HCT116 (cell line): ENCODE data around the gene TMCC1. TPM values are rescaled to one million over a fixed set of nuclear protein-coding genes. Genes with fewer than 3 reads are reported as not detected.
"Not testable (repeated sequence)": the region's sequence is repeated elsewhere in the genome, so short reads cannot be mapped to it uniquely, and the experiment has no call there.

ENCODE experiments used
- ATAC-seq: fragments of 200-7000 bp; cut with Tn5 transposase; 2 replicates; pipeline ENCODE4 v1.9.1; 2020; ENCODE audit warnings: mild to moderate bottlenecking, moderate library complexity
- BruUV-seq: library from RNA; stranded (reverse); fragments of 400-500 nt; replicated peaks from 2 replicates; lab custom pipeline; 2021; lab: Mats Ljungman, UMichigan
- CTCF ChIA-PET: fragments of 300-600 bp; sonication (Branson Sonifier 250); formaldehyde crosslinking; loops from one replicate; lab custom pipeline; 2021; ENCODE audit warnings: antibody characterized with exemption; lab: Charles Lee
- POLR2A ChIA-PET: fragments of 300-600, 350-600 bp; sonication (Branson Sonifier 250); formaldehyde crosslinking; loops from one replicate; lab custom pipeline; 2021; ENCODE audit warnings: antibody characterized with exemption; lab: Charles Lee
- RAD21 ChIA-PET, 2 experiments: fragments of 300-600 bp; sonication (Branson Sonifier 250); formaldehyde crosslinking; loops; one replicate each; lab custom pipeline; 2023; ENCODE audit warnings: low total read pairs in 2 of 2; ENCODE audit not compliant: uncharacterized antibody in 2 of 2, unreplicated experiment in 2 of 2, low non-redundant PET in 1 of 2; lab: Charles Lee
- DNase-seq: peaks from one replicate; pipeline ENCODE4 v3.0.0-alpha.2; 2010; ENCODE audit warnings: low read depth, low spot score
- H2AFZ ChIP-seq: fragments of 200-600 bp; shearing (Covaris generic), sonication (generic); 2 replicates; pipeline ENCODE4 v1.6.1; 2017; ENCODE audit warnings: low read depth, mixed run types, mixed read lengths, antibody characterized with exemption, low read length; ENCODE audit not compliant: poor library complexity, severe bottlenecking
- H3K27ac ChIP-seq: 2 replicates; pipeline ENCODE4 v1.5.1; 2012; ENCODE audit warnings: low read depth, low read length
- H3K27me3 ChIP-seq: fragments of 200-600 bp; sonication (generic); 2 replicates; pipeline ENCODE4 v1.6.1; 2016; ENCODE audit warnings: mixed run types, low read length, mixed read lengths; ENCODE audit not compliant: insufficient read depth
- H3K36me3 ChIP-seq, 2 experiments: fragments of 200-500 bp in 1 of 2; fragments of 200-600 bp in 1 of 2; sonication (Bioruptor generic) in 1 of 2; sonication (generic) in 1 of 2; 2 replicates each; pipeline versions ENCODE4 v1.5.1 to v1.6.1; 2014 to 2016; ENCODE audit warnings: low read length in 2 of 2, inconsistent platforms in 1 of 2, mixed read lengths in 1 of 2, mixed run types in 1 of 2; ENCODE audit not compliant: insufficient read depth in 2 of 2, control insufficient read depth in 1 of 2
- H3K4me1 ChIP-seq, 2 experiments: fragments of 200-600 bp in 1 of 2; sonication (generic) in 1 of 2; 2 replicates each; pipeline versions ENCODE4 v1.5.1 to v1.6.1; 2012 to 2017; ENCODE audit warnings: low read length in 2 of 2, inconsistent platforms in 1 of 2, mild to moderate bottlenecking in 1 of 2, mixed read lengths in 1 of 2, mixed run types in 1 of 2, moderate library complexity in 1 of 2; ENCODE audit not compliant: insufficient read depth in 2 of 2, control insufficient read depth in 1 of 2
- H3K4me2 ChIP-seq: fragments of 200-600 bp; sonication (generic); 2 replicates; pipeline ENCODE4 v1.6.1; 2017; ENCODE audit warnings: mixed run types, low read length, mixed read lengths
- H3K4me3 ChIP-seq, 2 experiments: fragments of 200-600 bp in 1 of 2; sonication (generic) in 1 of 2; replicated peaks in 1 of 2; 2 replicates each; pipeline ENCODE4 v1.5.1; 2011 to 2016; ENCODE audit warnings: low read length in 2 of 2, control low read depth in 1 of 2, low read depth in 1 of 2, mild to moderate bottlenecking in 1 of 2, mixed read lengths in 1 of 2, mixed run types in 1 of 2
- H3K79me2 ChIP-seq: fragments of 200-600 bp; sonication (generic); 2 replicates; pipeline ENCODE4 v1.6.1; 2017; ENCODE audit warnings: mild to moderate bottlenecking, mixed run types, low read length, moderate library complexity, mixed read lengths; ENCODE audit not compliant: insufficient read depth
- H3K9ac ChIP-seq: fragments of 200-600 bp; sonication (generic); 2 replicates; pipeline ENCODE4 v1.6.1; 2016; ENCODE audit warnings: low read length, mixed read lengths
- H3K9me2 ChIP-seq: fragments of 200-600 bp; sonication (generic), shearing (Covaris generic); 2 replicates; pipeline ENCODE4 v1.6.1; 2017; ENCODE audit warnings: mixed run types, mild to moderate bottlenecking, moderate library complexity; ENCODE audit not compliant: insufficient read depth
- H3K9me3 ChIP-seq, 2 experiments: fragments of 200-500 bp in 1 of 2; fragments of 200-600 bp in 1 of 2; sonication (Bioruptor generic) in 1 of 2; sonication (generic) in 1 of 2; 2 replicates each; pipeline ENCODE4 v1.6.1; 2014 to 2017; ENCODE audit warnings: low read length in 2 of 2, mixed read lengths in 2 of 2, inconsistent platforms in 1 of 2, low read depth in 1 of 2, mild to moderate bottlenecking in 1 of 2, mixed run types in 1 of 2, moderate library complexity in 1 of 2; ENCODE audit not compliant: control insufficient read depth in 1 of 2, insufficient read depth in 1 of 2
- H4K20me1 ChIP-seq: fragments of 200-600 bp; sonication (generic), shearing (Covaris generic); 2 replicates; pipeline ENCODE4 v1.6.1; 2017; ENCODE audit warnings: mixed run types, mild to moderate bottlenecking, moderate library complexity; ENCODE audit not compliant: insufficient read depth
- CBX3 ChIP-seq: IDR thresholded peaks from 2 replicates; pipeline ENCODE4 v1.6.1; 2012; ENCODE audit warnings: low read depth
- CEBPB ChIP-seq: IDR thresholded peaks from 2 replicates; pipeline ENCODE4 v1.6.1; 2012; ENCODE audit warnings: low read depth
- EGR1 ChIP-seq: IDR thresholded peaks from 2 replicates; pipeline ENCODE4 v1.6.1; 2012; ENCODE audit warnings: low read depth
- POLR2AphosphoS5 ChIP-seq: IDR thresholded peaks from 2 replicates; pipeline ENCODE4 v1.6.1; 2011; ENCODE audit warnings: mild to moderate bottlenecking, low read depth, low read length, moderate library complexity
- RAD21 ChIP-seq: IDR thresholded peaks from 2 replicates; pipeline ENCODE4 v1.6.1; 2012; ENCODE audit warnings: low read depth, mild to moderate bottlenecking
- SIN3A ChIP-seq: IDR thresholded peaks from 2 replicates; pipeline ENCODE4 v1.6.1; 2012; ENCODE audit warnings: low read depth
- TCF7L2 ChIP-seq: IDR thresholded peaks from 2 replicates; pipeline ENCODE4 v1.7.0; 2011; ENCODE audit warnings: borderline replicate concordance, inconsistent platforms; ENCODE audit not compliant: insufficient read depth, insufficient read length; ENCODE audit errors: extremely low read depth
- ZBTB33 ChIP-seq: IDR thresholded peaks from 2 replicates; pipeline ENCODE4 v1.6.1; 2011; ENCODE audit warnings: mild to moderate bottlenecking, low read length, moderate library complexity; ENCODE audit not compliant: insufficient replicate concordance; ENCODE audit errors: extremely low read depth
- ZNF274 ChIP-seq: fragments of 200-500 bp; sonication (Bioruptor generic); IDR thresholded peaks from 2 replicates; pipeline ENCODE4 v1.6.1; 2014; ENCODE audit warnings: mild to moderate bottlenecking, low read depth, low read length, inconsistent platforms
- intact Hi-C: fragments of 100-400 bp; cut with micrococcal nuclease; formaldehyde crosslinking; loops from 2 replicates; pipeline ENCODE4 v1.10.0; 2022
- total RNA-seq: library from RNA; stranded (reverse); gene quantifications from one replicate; pipeline ENCODE4 v1.2.1, GENCODE V29; 2021; ENCODE audit not compliant: unreplicated experiment

TMCC1 gene
- total RNA-seq, 1 experiment from 2014 or later, result 32.5 TPM

- ATAC-seq, H3K9me3 ChIP-seq, H3K9me2 ChIP-seq, CTCF ChIA-PET, H3K9ac ChIP-seq, intact Hi-C loops, H3K79me2 ChIP-seq, RAD21 ChIA-PET, H2AFZ ChIP-seq, H3K4me2 ChIP-seq, POLR2A ChIA-PET, H3K27me3 ChIP-seq, H3K36me3 ChIP-seq, H3K4me3 ChIP-seq, BruUV-seq, DNase-seq, H4K20me1 ChIP-seq, H3K27ac ChIP-seq: not testable (repeated sequence)
- H3K4me1 ChIP-seq, result peaks cover 3 to 49% of the 10 kb centered on the region in 2 experiments; a peak in 3 of 4 replicates
Measured at GRCh38 chr3:129610794-129611445, 282.6 kb downstream of the TMCC1 start.

DNA sequence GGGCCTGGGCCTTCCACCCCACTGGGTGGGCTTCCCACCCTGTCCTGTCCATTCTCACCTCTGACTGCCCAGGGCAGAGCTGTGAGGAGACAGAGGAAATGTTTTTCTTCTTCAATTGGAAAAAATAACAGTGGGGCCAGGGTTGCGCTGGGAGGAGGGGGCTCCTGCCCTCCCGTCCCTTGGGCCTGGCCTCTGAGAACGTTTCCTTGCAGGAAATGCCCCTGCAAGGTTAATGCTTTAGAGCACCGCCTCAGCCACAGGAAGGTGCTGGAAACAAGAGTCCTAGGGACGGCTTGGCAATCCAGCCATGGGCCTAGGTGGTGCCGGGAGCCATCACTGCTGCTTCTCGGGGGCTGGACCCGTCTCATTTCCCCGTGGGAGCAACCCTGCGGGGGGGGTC, 283.2 kb downstream of the TMCC1 start:
- Histone ChIP-seq H3K9me3 (no peaks in the 10 kb centered on the region), H3K4me3 (no peak overlapping the region), H3K79me2 (peaks cover 6% of the 10 kb centered on the region; the same call in 1 of the 2 replicates), H3K4me1 (peaks cover 5 to 50% of the 10 kb centered on the region in 2 experiments; a peak in 3 of 4 replicates)
- intact Hi-C loops, result no loop called here
- TF ChIP-seq TCF7L2 (no peak), EGR1 (no peak), ZBTB33 (no peak), POLR2AphosphoS5 (no peak), CBX3 (no peak), RAD21 (no peak), SIN3A (no peak), ZNF274 (no peak), CEBPB (no peak)
- TF ChIP-seq, all 23 proteins: peak for 0
- POLR2A ChIA-PET, result no interaction called here
- Histone ChIP-seq H4K20me1 (no peaks in the 10 kb centered on the region), H2AFZ (no peak overlapping the region), H3K9me2 (no peaks in the 10 kb centered on the region), H3K27ac (no peak overlapping the region), H3K36me3 (no peaks in the 10 kb centered on the region), H3K9ac (no peak overlapping the region), H3K27me3 (no peaks in the 10 kb centered on the region), H3K4me2 (no peak overlapping the region)
- CTCF ChIA-PET, result no interaction called here
- no TSS peak for BruUV-seq
- ATAC-seq (no peak), DNase-seq (no peak)
- RAD21 ChIA-PET, result no interaction called here
